ENCODE measurements around the gene SEC31A.

- TF ChIP-seq SUZ12 (IDR thresholded peaks at IDR 0.05; ENCODE audit: extremely low read depth, insufficient read depth, insufficient read length) (no peak), YY1 (IDR thresholded peaks at IDR 0.05; ENCODE audit: insufficient read depth, insufficient read length) (no peak), ZNF274 (IDR thresholded peaks at IDR 0.05; ENCODE audit: low read depth, low read length) (no peak)
Observed at GRCh38 chr4:82775243-82775642, 115.7 kb downstream of the SEC31A start.

Measured in NT2/D1 (cell line).